Gastrocnemius medialis (tissue), 4 donors: ENCODE results near the gene CTIF. TPM values are rescaled to one million over a fixed set of nuclear protein-coding genes. Genes with fewer than 3 reads are reported as not detected.

ENCODE experiments used
- ATAC-seq, 2 donors: fragments of 150-250 bp; one replicate each; pipeline ENCODE4 v1.9.1; 2016
- DNase-seq, 2 donors: peaks; one replicate each; pipeline ENCODE4 v3.0.0-alpha.2; 2019
- H3K27ac ChIP-seq, 4 donors: fragments of 200-600 bp; sonication (generic); 1 replicate in 1 of 4; 2 replicates in 3 of 4; pipeline ENCODE4 v1.5.1; 2016 to 2018; ENCODE audit warnings: mild to moderate bottlenecking in 2 of 4, moderate library complexity in 1 of 4
- H3K27me3 ChIP-seq, 3 donors: fragments of 200-600 bp; sonication (generic) in 2 of 3; 1 replicate in 1 of 3; 2 replicates in 2 of 3; pipeline versions ENCODE4 v1.5.1 to v1.6.0; 2016 to 2019; ENCODE audit warnings: mild to moderate bottlenecking in 1 of 3, moderate library complexity in 1 of 3
- H3K36me3 ChIP-seq, 2 donors: fragments of 200-600 bp; sonication (generic) in 1 of 2; one replicate each; pipeline ENCODE4 v1.5.1; 2017 to 2018
- H3K4me1 ChIP-seq, 2 donors: fragments of 200-600 bp; sonication (generic) in 1 of 2; one replicate each; pipeline ENCODE4 v1.5.1; 2016 to 2017; ENCODE audit warnings: mild to moderate bottlenecking in 2 of 2
- H3K4me3 ChIP-seq, 4 donors: fragments of 200-600 bp; sonication (generic) in 3 of 4; 1 replicate in 1 of 4; 2 replicates in 3 of 4; pipeline ENCODE4 v1.5.1; 2016 to 2019; ENCODE audit warnings: mild to moderate bottlenecking in 2 of 4
- H3K9me3 ChIP-seq, 3 donors: fragments of 200-600 bp; sonication (generic) in 2 of 3; 1 replicate in 1 of 3; 2 replicates in 2 of 3; pipeline ENCODE4 v1.5.1; 2016 to 2019
- CTCF ChIP-seq, 5 experiments: fragments of 450-650 bp in 3 of 5; fragments of 200-600 bp in 2 of 5; sonication (generic) in 2 of 5; IDR thresholded peaks in 4 of 5; conservative IDR thresholded peaks in 1 of 5; 1 replicate in 4 of 5; 2 replicates in 1 of 5; pipeline ENCODE4 v1.5.1; 2016 to 2019; ENCODE audit warnings: antibody characterized with exemption in 5 of 5, mild to moderate bottlenecking in 3 of 5, moderate library complexity in 3 of 5
- POLR2A ChIP-seq, 2 donors: fragments of 450-650 bp; IDR thresholded peaks; one replicate each; pipeline ENCODE4 v1.6.1; 2017; ENCODE audit warnings: antibody characterized with exemption in 2 of 2, mild to moderate bottlenecking in 2 of 2, moderate library complexity in 2 of 2
- in situ Hi-C, 4 donors: fragments of 200-750 bp; cut with MboI; loops; one replicate each; pipeline versions ENCODE4 v1.15.0 to v1.8.0; 2017; ENCODE audit warnings: low sequenced_read_pairs in 4 of 4
- intact Hi-C: fragments of 100-400 bp; cut with DNase I; formaldehyde crosslinking; loops from one replicate; pipeline ENCODE4 v1.15.1; 2023; ENCODE audit warnings: low total_unique reads
- total RNA-seq, 4 donors: library from RNA; depleted of rRNA; stranded (reverse); fragments of >200 nt; gene quantifications; one replicate each; pipeline versions ENCODE4 v1.1.0 to v1.2.3, GENCODE V29; 2016

Gene CTIF
- total RNA-seq, 4 donors from 2014 or later, result 20.2 to 35.4 (median 23.1) TPM

DNA sequence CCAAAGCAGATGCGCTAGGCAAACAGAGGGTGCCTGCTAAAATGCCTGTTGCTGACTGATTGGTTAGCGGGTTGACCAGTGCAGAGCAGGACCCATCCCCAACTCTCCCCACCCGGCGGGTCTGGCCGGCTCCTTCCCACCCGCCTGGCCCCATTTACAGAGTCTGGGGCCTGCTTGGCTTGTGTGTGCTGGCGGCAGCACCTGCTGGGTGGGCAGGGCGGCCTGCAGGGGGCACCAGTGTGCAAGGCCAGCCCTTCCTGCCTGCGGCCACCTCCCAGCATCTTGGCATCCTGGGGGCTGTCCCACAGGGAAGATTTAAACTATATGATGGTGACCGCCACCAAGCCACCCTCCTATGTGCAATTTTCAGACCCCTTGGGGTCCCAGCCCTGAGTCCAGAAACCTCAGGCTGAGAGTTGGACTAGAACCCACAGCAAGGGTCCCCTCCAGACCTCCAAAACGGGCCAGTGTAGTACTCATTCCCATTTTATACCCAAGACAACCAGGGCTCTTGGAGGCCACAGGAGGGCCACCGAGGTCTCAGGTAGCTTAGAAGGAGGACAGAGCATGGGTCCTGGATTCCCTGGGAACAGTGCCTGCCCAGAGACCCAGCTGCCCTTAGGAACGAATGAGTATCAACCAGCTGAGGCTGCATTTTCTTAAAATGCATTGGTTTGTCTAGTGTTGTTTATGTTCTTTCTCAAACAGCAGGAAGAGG lies 238.4 kb downstream of the CTIF start:
- Histone ChIP-seq H3K27ac (no peak overlapping the region), H3K9me3 (no peaks in the 10 kb centered on the region), H3K36me3 (no peaks in the 10 kb centered on the region), H3K4me1 (peaks cover 27 to 39% of the 10 kb centered on the region in 2 donors), H3K27me3 (no peaks in the 10 kb centered on the region), H3K4me3 (no peak overlapping the region)
- in situ Hi-C loops, result no loop called here
- ATAC-seq, result no peak
- intact Hi-C loops, result no loop called here
- TF ChIP-seq CTCF (IDR thresholded peaks at IDR 0.05 in 4 of 5, conservative IDR thresholded peaks at IDR 0.05 in 1 of 5) (peak; percentile 41 to 89 (median 79)), POLR2A (IDR thresholded peaks at IDR 0.05) (no peak)
- no peak for DNase-seq

GRCh38 chr18:48777744-48778116 lies 238.9 kb downstream of the CTIF start:
- no peak for ATAC-seq
- H3K27ac ChIP-seq, result no peak overlapping the region
- intact Hi-C loops, result no loop called here
- no peak for DNase-seq
- peaks cover 31 to 44% of the 10 kb centered on the region in 2 donors for H3K4me1 ChIP-seq
- in situ Hi-C loops, result no loop called here
- H3K36me3 ChIP-seq, result no peaks in the 10 kb centered on the region
- no peaks in the 10 kb centered on the region for H3K9me3 ChIP-seq
- TF ChIP-seq CTCF (IDR thresholded peaks at IDR 0.05 in 4 of 5, conservative IDR thresholded peaks at IDR 0.05 in 1 of 5) (no peak), POLR2A (IDR thresholded peaks at IDR 0.05) (no peak)
- no peak overlapping the region for H3K4me3 ChIP-seq
- no peaks in the 10 kb centered on the region for H3K27me3 ChIP-seq

DNA sequence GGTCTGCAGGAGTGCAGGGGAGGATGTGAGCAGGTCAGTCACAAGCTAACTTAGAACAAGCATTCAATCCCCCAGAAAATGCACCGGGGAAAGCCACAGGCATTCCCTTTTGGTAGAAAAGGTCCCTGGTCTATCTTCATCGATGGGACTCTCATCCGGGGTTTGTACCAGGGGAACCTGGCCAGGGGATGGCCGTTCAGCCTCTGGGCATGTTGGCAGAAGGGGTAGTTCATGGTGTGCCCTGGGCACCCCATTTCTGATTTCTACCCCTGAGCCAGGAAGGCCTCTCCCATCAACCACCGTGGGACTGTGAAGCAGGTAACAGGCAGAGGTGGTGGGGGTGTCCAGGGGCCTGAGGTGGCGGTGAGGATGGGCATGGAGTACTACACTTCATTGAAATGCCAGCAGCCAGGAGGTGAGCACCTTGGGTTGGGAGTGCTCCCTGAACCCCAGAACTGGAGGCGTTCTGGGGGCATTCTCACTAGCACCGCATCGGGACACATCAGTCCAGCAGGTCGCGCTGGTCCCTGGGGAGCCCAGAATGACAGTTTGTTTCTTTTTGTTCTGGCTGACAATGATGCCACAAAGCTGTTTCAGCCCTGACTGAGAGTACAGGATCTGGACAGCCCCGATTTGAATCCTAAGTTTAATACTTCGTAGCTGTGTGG lies 239.6 kb downstream of the CTIF start:
- no peak overlapping the region for H3K4me3 ChIP-seq
- no peaks in the 10 kb centered on the region for H3K9me3 ChIP-seq
- DNase-seq (no peak), ATAC-seq (no peak)
- intact Hi-C loops (no loop called here), in situ Hi-C loops (no loop called here)
- H3K4me1 ChIP-seq, result peaks cover 38 to 47% of the 10 kb centered on the region in 2 donors
- no peaks in the 10 kb centered on the region for H3K36me3 ChIP-seq
- no peaks in the 10 kb centered on the region for H3K27me3 ChIP-seq
- H3K27ac ChIP-seq, result no peak overlapping the region
- no peak for TF ChIP-seq CTCF (IDR thresholded peaks at IDR 0.05 in 4 of 5, conservative IDR thresholded peaks at IDR 0.05 in 1 of 5)
- TF ChIP-seq POLR2A (IDR thresholded peaks at IDR 0.05), result no peak

- DNase-seq, result no peak
- intact Hi-C loops (no loop called here), in situ Hi-C loops (no loop called here)
- TF ChIP-seq POLR2A (IDR thresholded peaks at IDR 0.05) (no peak), CTCF (IDR thresholded peaks at IDR 0.05 in 4 of 5, conservative IDR thresholded peaks at IDR 0.05 in 1 of 5) (no peak)
- no peaks in the 10 kb centered on the region for H3K27me3 ChIP-seq
- ATAC-seq, result no peak
- H3K4me1 ChIP-seq, result peaks cover 38 to 49% of the 10 kb centered on the region in 2 donors
- peak overlapping the region in 3 of 4 donors; percentile 80 to 92 (median 88) for H3K27ac ChIP-seq
- no peak overlapping the region for H3K4me3 ChIP-seq
- no peaks in the 10 kb centered on the region for H3K9me3 ChIP-seq
- H3K36me3 ChIP-seq, result no peaks in the 10 kb centered on the region
Measured at GRCh38 chr18:48779462-48779861, 240.6 kb downstream of the CTIF start.
